GM18861 (cell line): ENCODE results near the gene NOS1AP.
A peak's percentile ranks its signal among the peaks of the same experiment; 100 is the strongest.
"Not testable (repeated sequence)": the region's sequence is repeated elsewhere in the genome, so short reads cannot be mapped to it uniquely, and the experiment has no call there.

Source experiments
- ATAC-seq: cut with Tn5 transposase; IDR thresholded peaks from one replicate; pipeline ENCODE4 v1.9.1; 2021; ENCODE audit not compliant: unreplicated experiment

The NOS1AP gene

GRCh38 chr1:162069334-162070093, at the start of gene NOS1AP:
NOS1AP (plus strand) TSS chr1:162069691; CDS start chr1:162070178, 487 bp downstream.
- peak; percentile 93 for ATAC-seq

- ATAC-seq = no peak
Observed at GRCh38 chr1:162020150-162020549, 49.3 kb upstream of the NOS1AP start.

DNA sequence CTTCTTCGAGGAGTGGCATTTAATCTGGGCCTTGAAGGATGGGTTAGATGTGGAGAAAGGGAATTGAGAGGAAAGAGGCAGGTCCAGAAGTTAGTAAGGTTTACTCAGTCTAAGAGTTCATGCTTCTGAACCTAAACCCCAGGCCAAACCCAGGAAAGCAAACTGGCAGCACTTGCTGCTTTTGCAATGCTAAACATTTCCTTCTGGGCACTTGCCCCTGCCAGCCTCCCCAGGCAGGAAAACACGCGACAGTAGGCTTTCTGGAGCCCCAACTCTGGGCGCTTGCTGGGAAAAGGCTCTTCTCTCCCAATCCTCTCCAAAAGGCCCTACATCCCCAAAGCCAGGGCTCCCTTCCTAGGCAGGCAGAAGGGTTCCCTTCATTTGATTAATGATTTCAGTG, 48.4 kb upstream of the NOS1AP start:
- no peak for ATAC-seq

- no peak for ATAC-seq
Observed at GRCh38 chr1:162022626-162023025, 46.9 kb upstream of the NOS1AP start.

GRCh38 chr1:162023181-162023546, 46.3 kb upstream of the NOS1AP start:
- ATAC-seq = no peak

- ATAC-seq = no peak
Observed at GRCh38 chr1:162023547-162024501, 45.7 kb upstream of the NOS1AP start, which contains the start of gene OLFML2B. OLFML2B (minus strand) TSS chr1:162023869; CDS start chr1:162023430, 439 bp downstream.

DNA sequence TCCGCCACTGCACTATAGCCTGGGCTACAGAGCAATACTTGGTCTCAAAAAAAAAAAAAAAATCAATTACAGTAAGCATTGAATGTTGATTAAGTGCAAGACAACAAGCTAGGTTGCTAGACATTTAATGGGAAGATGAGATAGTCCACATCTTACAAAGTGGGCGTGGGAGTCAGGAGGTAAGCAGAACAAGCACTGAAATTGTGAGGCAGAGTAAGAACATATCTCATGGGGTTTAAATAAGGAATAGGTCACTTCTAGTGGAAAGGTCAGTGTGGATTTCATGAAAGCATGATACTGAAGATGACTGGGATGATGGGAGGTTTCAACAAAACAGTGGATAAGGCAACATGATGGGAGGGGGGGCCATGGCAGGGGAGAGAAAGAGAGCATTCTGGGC, 44.0 kb upstream of the NOS1AP start:
- ATAC-seq = no peak

- no peak for ATAC-seq
Observed at GRCh38 chr1:162026881-162027280, 42.6 kb upstream of the NOS1AP start.

- no peak for ATAC-seq
Observed at GRCh38 chr1:162028726-162029125, 40.8 kb upstream of the NOS1AP start.

DNA sequence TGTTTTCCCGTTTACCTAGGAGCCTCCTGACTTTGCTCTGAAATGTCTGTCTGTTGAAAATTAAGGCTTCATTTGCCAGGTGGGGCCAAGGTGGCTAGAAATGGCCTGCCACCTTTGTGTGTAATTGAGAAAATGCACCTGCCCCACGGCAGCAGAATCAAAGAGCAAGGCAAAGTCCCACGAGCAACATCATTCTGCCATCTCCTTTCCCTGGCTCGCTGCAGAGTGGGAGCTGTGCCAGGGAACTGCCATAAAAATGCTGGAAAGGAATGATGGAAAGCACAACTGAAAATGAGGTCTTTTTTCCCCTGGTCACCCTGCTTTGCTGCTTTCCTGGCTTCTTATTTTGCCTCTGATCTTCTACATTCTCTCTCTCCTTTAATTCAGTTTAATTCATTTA, 40.3 kb upstream of the NOS1AP start:
- ATAC-seq = no peak

DNA sequence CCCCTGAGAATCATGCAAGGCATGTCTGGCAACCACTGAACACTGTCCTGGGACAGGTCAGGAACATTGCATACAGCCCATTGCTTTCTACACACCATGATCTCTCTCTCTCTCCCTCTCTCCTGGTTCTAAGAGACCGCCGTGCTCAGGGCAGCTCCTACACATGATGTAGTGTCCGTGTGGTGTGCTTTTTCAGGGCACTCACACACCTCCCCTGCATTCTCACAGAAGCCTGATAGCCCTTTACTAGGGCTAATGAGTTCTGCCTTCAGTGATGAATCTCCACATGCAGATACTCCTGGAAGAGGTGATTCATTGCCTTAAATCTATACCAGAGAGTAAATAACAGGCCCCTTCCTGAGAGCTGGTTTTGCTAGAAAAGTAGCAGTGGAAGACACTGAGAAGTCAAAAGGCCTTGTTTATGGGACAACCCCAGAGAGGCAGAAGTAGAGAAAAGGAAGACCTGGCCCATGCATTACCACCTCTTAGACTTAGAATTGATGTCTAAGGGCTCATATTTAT, 38.7 kb upstream of the NOS1AP start:
- no peak for ATAC-seq

DNA sequence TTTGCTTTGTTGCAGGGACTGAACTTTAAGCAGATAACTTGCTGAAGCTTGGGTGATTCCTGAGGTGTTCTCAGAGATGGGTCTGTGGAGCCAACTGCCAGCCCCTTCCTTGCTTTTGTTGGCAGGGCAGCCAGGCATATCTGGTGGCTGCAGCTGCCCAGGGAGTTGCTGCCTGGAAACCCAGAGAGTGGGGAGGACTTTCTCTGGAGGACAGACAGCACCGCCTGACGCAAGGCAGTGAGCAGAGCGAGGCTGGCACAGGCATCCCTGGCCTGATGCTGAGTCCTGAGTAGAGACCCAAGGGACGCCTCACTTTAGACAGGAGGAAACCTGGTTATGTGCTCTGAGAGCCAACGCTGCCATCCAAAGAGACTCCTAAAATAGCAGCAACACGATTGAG, 36.1 kb upstream of the NOS1AP start:
- ATAC-seq = no peak

DNA sequence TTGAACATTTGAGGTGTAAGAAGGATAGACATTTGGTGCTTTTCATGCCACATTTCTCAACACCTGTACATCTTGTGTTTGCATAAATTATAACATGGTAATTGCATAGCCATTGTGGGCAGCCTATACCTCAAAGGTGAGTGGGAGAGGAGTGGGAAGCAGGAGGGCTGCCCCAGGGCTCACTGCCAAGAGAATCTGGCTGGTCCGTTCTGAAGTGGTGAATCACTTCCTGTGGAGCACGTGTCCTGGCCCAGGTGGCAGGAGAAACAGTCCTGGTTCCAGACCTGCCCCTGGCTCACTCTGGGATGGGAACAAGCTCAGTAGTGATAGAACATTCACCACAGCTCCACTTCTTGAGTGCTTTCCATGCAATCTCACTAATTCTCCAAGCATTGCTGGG, 34.2 kb upstream of the NOS1AP start:
- ATAC-seq = no peak

- ATAC-seq = no peak
Observed at GRCh38 chr1:162036163-162036562, 33.3 kb upstream of the NOS1AP start.

- no peak for ATAC-seq
Observed at GRCh38 chr1:162038624-162039023, 30.9 kb upstream of the NOS1AP start.

- ATAC-seq = no peak
Observed at GRCh38 chr1:162040001-162040400, 29.5 kb upstream of the NOS1AP start.

DNA sequence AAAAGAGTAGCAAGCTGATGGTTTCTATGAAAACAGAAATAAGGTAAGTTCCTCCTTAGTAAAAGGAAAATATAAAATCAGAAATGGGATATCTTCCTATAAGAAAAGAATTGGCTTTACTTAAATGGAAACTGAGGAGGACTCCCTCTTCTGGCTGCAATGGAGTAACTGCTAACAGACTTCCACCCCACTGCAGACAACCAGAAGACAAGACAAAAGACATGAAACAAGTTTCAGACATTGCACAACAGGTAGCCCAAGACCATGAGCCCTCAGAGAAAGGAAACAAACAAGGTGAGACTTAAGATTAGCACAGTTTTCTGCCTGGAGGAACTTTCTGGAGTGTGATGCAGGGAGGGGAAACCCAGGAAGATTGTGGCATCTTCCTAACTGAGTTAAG, 28.8 kb upstream of the NOS1AP start:
- ATAC-seq = no peak

DNA sequence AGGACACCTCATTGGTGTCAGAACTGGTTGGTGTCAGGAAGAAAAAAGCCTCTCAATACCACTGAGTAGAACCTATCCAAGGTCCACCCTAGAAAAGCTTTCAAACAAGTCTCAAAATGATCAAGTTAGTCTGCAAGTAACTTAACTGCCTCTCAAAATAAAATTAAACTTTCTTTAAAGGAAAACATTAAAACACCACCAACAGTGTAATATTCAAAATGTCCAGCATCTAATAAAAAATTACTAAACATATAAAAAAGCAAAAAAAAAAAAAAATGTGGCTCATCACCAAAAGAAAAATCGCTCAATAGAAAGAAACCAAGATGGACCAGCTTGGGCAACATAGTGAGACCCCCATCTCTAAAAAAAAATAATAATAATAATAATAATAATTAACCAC, 27.1 kb upstream of the NOS1AP start:
- no peak for ATAC-seq

GRCh38 chr1:162046921-162047320, 22.6 kb upstream of the NOS1AP start:
- ATAC-seq = no peak

GRCh38 chr1:162053949-162054348, 15.5 kb upstream of the NOS1AP start:
- not testable (repeated sequence) for ATAC-seq

GRCh38 chr1:162055062-162055461, 14.4 kb upstream of the NOS1AP start:
- ATAC-seq = no peak

DNA sequence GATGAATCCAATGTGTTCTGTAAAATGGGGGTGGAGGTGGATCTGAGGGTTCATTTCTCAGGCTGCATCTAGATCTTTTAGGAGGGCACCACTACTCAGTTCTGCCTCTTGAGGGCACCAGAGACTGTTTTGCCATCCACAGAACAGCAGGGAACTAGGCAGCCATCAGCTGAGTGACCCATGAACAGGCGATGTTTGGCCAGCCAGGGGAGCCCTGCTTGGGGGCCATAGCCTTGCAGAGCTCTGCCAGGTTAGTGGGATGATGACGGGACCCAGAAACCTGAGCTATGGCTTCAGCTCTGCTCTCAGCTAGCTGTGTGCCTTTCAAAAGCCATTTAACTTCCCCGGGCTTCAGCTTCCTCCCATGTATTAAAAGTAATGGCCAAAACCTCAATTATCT, 13.4 kb upstream of the NOS1AP start:
- ATAC-seq = peak; percentile 75
